GM10266 (cell line): ENCODE data around the gene RANBP3L.
A peak's percentile ranks its signal among the peaks of the same experiment; 100 is the strongest.
"Not testable (repeated sequence)": the region's sequence is repeated elsewhere in the genome, so short reads cannot be mapped to it uniquely, and the experiment has no call there.

Experiments
- DNase-seq: peaks from one replicate; pipeline ENCODE4 v3.0.0; 2012; ENCODE audit errors: extremely low spot score
- TF ChIP-seq, protein P1 (sequence below): IDR thresholded peaks from 2 replicates; pipeline ENCODE4 v1.5.1; 2012; ENCODE audit warnings: mild to moderate bottlenecking, low read depth; ENCODE audit not compliant: control insufficient read depth, insufficient read depth; ENCODE audit errors: missing control alignments

RANBP3L gene

DNA sequence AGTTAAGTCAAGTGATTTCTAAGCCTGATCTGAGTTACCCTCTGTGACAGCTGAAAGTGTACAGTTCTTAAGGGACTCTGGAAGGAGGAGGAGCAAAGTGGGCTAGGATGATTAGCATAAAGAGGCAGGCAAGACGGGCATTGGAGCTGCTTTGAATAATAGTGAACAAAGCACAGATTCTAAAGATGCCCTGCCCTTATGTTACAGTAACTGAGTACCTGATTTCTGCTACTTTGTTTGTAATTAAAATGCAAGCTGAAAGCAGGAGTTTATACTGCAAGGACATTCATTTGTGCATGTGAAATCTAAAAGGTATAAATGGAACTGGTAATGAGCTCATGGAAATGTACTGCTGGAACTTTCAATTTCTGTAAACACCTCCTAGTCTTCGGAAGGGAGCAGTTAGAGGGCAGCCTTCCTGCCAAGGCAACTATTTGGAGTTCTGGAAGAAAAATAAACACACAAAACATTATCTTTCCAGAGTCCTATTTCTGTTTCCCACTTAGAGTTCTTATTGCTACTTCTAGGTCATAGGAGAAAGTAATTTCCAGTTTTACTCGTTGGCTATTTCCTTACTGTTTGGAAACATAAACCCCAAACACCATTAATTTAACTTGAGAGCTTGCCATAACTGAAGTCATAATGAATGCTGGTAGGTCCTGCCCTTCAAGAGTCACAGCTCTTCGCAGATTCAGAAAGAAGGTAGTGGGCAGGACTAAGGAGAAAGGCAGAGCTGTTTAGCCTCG is at the start of gene RANBP3L:
Gene RANBP3L, minus strand, starts transcription at position 45 of the 746 bp plus-strand sequence. CDS start 486 bp downstream, outside the sequence.
- TF ChIP-seq, protein P1, sequence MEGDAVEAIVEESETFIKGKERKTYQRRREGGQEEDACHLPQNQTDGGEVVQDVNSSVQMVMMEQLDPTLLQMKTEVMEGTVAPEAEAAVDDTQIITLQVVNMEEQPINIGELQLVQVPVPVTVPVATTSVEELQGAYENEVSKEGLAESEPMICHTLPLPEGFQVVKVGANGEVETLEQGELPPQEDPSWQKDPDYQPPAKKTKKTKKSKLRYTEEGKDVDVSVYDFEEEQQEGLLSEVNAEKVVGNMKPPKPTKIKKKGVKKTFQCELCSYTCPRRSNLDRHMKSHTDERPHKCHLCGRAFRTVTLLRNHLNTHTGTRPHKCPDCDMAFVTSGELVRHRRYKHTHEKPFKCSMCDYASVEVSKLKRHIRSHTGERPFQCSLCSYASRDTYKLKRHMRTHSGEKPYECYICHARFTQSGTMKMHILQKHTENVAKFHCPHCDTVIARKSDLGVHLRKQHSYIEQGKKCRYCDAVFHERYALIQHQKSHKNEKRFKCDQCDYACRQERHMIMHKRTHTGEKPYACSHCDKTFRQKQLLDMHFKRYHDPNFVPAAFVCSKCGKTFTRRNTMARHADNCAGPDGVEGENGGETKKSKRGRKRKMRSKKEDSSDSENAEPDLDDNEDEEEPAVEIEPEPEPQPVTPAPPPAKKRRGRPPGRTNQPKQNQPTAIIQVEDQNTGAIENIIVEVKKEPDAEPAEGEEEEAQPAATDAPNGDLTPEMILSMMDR: no peak
- DNase-seq: peak; percentile 8

- no peak for DNase-seq
- TF ChIP-seq, protein P1: no peak
Measured at GRCh38 chr5:36346896-36347690, 45.4 kb upstream of the RANBP3L start.

DNA sequence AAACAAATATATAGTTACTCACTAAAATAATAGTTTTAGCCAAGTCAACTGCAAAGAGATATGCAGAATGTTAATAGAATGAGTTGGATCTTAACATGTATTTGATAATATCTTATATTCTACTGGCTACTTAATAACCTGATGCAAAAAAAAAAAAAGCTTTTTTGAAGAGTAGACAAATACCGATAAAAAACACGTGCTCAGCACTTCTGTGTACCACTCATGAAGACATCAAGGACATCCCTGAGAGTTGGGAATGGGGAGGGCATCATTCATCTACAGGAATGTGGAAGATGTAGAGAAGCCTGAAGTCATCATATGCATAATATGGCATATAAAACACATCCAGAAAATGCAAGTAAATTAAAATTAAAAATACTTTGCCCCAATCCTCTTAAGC is 43.2 kb upstream of the RANBP3L start:
- TF ChIP-seq, protein P1: no peak
- DNase-seq: no peak

DNA sequence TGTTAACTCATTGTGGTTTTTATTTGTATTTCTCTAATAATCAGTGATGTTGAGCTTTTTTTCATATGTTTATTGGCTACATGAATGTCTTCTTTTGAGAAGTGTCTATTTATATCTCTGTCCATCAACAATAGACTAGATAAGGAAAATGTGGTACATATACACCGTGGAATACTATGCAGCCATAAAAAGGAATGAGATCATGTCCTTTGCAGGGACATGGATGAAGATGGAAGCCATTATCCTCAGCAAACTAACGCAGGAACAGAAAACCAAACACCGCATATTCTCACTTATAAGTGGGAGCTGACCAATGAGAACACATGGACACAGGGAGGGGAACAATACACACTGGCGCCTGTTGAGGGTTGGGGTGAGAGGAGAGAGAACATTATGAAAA is 40.0 kb upstream of the RANBP3L start:
- not testable (repeated sequence) for DNase-seq

GRCh38 chr5:36337597-36337996 is 35.9 kb upstream of the RANBP3L start:
- no peak for DNase-seq
- TF ChIP-seq, protein P1: no peak

DNA sequence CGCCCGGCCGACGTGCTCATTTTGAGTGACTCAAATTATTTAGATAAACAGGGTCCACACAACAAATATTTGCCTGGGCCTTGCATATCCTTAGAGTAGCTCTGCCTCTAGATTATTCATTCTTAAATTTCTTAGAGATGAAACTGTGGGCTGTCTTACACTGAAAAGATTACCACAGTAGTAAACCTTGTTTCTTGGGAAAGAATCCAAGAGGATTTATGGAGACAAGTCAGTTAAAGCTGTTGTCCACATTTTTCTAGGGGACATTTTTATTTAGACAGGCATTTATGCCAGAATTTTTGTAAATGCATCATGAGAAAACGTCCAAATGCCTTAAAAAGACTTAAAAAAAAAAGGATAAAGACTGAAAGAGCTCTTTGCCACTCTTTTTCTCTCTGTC is 32.6 kb upstream of the RANBP3L start:
- DNase-seq: no peak
- TF ChIP-seq, protein P1: no peak

- DNase-seq: not testable (repeated sequence)
Measured at GRCh38 chr5:36332720-36333119, 31.0 kb upstream of the RANBP3L start.

DNA sequence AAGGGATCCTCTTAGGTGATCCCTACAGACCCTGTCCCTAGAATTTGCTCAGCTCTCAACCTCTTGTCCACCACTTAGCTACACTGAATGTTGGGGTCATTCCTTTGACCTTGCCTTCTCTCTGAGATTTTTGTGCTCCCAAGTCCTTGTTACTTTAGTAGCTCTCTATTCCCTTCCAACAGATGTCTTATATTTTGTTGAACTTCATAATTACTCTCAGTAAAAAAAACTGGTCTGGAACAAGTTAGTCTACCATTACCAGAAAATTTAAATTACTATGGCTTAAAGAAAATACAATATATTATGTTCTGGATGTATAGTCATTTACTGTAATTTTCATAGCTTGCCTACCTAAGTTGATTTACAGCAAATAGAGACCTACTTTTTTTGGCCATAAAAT is 23.5 kb upstream of the RANBP3L start:
- DNase-seq: no peak
- TF ChIP-seq, protein P1: no peak
